ENCODE results near the gene CDH23.
A peak's percentile ranks its signal among the peaks of the same experiment; 100 is the strongest.

CDH23 gene

DNA sequence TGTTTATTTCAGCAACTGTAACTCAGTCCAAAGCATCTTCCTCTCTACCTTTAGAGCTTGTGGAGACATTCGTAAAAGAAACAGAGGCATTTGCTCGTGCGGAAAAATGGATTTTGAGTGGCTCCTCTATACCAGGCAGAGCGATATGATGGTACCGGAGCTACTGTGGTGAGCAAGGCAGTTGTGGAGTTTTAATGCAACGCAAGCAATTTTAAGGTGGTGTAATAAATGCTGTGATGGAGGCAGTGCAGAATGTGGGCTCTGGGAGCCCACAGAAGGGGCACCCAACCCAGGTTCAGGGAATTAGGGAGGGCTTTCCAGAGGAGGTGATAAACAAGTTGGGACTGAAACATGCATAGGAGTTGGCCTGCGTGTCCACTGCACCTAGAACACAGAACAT, 149.5 kb downstream of the CDH23 start:
- DNase-seq, result no peak

DNA sequence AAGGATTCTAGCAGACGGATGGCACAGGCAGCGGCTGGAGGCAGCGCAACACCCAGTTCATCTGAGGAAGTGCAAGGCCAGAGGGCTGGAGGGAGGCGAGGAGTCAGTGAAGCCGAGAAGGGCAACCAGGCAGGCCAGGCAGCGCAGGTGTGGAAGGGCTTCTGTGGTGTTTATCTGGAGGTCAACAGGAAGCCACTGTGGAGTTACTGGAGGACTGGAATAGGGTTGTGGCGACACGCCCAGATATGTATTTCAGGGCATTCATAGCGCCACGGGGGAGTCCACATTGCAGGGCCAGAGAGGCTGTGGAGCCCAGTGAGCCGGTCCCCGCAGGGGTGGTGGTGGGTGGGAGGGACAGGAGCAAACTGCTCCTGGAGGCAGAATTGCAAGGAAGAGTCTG, 150.6 kb downstream of the CDH23 start:
- DNase-seq, result no peak

DNA sequence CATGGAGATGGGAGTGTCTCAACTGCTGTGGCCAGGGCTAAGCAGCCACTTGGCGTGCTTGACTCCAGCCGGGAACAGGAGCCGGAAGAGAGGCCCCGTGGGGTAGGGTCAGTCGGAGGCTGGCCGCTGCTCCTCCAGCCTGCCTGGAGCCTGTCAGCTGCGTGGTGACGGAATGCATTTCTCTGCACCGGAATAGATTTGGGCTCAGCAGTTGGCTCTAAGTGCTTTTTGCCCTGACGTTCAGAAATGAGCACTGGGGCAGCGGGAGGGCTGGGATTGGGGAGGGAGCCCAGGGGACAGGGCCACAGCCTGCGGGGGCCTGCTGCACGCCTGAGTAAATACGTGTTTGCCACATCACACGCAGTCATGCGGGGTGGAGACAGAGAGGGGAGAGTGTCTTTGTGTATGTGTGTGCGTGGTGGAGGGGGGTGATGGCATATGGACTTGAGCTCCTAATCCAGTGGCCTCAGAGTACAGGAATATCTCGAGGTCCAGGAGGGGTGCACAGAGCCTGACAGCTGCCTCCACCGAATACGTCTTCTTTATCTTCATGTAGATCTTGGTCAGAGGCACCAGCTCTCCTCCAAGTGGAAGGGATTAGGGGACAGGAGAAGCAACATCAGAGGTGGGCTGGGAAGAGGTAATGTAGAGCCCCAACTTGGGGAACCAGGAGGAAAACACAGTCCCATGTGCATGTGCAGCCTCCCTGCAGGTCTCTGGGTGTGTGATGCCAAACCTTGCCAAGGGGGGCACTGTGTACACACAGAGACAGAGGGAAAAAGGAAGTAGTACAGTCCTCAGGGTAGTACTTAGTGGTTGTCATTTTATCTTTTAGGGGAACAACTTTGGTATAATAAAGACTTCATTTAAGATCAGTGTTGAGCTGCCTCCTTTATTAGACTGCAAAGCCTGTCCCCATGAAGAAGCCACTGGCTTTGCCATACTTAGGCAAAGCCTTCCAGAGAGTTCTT, 151.4 kb downstream of the CDH23 start:
- peak in 1 of 2 donors; percentile 12 for DNase-seq

DNA sequence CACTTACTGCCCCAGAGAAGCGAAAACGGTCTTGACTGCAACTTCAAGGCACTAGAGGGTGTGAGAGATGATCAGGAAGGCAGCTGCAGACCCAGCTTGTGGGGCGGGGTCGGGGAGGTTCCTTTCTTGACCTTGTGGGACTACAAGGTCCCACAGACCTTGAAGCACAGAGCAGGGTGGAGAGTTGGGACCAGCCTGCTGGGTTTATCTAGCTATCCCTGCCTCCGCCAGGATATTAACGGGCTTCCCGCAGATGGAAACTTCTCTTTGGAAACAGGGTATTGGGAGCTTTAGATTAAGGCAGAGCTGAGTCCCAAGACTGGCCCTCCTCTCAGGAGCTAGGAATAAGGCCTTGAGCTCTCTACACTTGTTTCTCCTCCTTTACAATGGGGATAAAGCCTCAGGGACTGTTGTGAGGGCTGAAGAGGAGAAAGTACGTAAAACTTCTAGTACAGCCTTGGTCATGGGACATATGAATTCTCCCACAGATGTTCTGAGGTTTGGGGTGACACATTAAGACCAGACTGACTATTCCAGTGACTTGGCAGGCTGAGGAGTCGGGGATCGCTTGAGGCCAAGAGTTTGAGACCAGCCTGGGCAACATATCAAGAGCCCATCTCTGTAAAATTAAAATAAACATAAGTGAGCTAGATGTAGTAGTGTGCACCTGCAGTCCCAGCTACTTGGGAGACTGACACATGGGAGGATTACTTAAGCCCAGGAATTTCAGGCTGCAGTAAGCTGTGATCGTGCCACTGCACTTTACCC, 153.2 kb downstream of the CDH23 start:
- no peak for DNase-seq

DNA sequence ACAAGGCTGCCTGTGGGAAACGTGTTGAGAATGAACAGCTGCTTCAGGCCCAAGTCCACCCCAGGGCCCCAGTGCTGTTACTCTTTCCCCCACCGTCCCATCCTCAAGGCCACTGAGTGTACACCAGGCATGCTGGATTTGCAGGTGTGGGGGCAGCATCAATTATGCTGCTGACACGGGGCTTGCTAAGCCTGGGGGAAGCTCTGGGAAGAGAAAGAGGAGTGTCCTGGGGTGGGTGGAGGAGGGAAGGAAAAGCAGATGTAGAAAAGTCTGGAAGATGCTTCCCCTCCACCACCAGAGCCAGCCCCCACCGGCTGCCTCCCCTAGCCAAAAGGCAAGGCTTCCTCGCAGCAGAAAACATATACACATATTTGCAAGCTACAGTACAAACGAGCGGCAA, 153.9 kb downstream of the CDH23 start:
- DNase-seq, result no peak

DNA sequence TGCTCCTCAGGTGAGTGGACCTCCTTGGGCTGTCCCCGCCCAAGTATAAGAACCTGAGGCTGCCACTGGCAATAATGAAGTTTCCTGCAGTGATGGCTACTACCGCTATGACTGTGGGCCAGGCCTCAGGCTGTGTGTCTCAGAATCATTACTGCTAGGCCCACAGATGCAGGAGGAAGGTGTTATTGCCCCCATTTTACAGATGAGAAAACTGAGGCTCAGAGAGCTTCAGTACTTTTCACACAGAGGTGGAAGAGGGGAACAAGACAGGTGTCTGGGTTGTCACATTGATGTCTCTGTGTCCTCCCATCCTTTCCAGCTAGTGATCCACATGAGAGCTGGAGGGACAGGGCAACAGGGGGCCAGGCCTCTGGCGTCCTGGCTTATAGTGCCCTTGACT, 155.2 kb downstream of the CDH23 start:
- DNase-seq, result no peak

DNA sequence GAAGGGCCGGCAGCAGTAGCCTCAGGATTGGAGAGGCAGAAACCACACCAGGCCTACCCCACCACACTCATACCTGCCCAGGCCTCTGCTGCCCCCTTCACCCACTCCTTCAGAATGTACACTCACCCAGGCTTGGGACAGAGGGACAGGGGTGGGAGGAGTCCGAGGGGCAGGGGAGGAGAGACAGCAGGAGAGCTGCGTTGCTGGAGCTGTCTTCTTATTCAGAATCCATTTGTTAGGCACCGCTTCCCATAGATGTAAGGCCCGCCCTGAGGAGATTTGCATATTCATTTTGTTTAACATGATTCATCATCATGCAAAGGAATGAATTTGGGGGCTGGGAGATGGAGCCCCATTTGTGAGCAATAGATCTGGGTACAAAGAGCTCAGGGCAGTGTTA, 156.7 kb downstream of the CDH23 start:
- DNase-seq, result no peak

DNA sequence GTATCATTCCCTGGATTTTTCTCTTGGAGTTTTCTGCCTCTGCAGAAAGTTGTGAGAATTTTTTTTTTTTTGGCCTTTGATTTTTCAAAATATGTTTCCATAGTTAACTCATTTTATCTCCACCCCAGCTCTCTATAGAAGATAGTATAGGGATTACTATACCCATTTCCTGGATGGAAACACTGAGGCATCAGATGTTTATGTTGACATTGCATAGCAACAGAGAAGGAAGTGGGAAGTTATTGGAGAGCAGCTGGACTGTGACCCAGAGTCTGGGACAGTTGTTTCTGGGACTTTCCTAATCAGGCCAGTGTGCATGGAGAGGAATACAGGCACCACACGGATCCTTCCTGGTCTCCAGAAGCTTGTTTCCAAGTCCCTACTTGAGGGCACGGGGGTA, 158.0 kb downstream of the CDH23 start:
- no peak for DNase-seq

DNA sequence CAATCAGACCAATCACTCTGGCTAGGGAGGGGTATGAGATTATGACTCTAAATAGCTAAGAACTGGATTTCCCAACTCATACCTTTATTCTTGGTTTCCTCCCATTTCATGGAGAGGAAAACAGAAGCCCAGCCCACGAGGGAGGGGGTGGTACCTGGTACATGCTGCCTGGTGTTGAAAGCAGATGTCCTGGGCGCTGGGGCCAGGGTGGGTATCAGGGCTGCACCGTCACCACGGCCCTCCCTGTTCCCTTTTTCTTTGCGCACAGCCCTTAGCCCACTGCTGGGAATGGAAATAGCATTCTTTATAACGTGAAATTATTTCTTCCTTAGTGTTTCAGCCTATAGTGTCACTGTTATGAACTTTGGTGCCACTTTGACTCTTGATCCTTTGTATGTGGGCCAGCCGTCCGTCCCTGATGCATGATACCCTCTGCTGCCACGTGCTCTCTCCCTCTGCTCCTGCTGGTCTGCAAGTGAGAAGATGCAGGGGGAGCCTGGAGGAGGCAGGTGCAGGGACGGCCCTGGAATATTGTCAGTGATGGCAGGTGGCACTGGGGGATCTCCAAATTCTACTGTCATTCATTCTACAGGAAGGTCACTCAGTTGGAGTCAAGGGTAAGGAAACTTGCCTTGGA, 158.5 kb downstream of the CDH23 start:
- no peak for DNase-seq

DNA sequence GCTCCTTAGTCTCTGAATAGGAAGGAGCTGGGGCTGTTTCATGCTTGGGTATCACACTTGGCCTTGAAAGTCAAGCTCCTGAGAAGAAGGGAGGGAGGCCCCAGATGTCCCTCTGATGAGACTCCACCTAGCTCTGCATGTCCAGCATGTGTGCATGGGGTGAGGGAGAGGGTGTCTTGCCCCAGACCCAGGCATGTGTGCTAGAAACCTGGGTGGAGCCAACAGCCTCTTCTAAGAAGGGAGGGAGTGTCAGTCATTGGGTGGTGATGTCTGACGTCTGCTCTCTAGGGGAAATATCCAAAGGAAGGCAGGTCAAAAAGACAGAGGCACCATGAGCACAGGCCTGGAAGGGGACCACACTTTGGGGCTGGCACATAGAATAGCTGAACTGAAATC, 159.0 kb downstream of the CDH23 start:
- no peak for DNase-seq

DNA sequence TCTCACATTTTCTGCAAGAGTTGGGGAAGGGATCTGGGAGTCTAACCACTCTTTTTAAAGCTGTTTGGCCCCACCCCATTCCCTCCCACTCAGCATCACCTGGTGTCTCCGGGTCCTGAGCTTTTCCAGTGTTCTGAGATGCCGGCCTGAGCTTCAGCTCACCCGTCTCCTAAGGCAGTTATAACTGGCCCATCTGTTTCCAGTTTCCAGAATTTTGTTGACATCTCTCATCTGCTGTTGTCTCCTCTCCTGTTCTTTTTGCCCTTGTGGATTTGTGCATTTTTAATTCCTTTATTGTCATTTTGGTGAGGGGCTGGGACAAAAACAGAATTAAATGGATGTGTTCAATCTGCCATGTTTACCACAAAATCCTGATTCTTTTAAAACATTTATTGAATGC, 162.3 kb downstream of the CDH23 start:
- no peak for DNase-seq

DNA sequence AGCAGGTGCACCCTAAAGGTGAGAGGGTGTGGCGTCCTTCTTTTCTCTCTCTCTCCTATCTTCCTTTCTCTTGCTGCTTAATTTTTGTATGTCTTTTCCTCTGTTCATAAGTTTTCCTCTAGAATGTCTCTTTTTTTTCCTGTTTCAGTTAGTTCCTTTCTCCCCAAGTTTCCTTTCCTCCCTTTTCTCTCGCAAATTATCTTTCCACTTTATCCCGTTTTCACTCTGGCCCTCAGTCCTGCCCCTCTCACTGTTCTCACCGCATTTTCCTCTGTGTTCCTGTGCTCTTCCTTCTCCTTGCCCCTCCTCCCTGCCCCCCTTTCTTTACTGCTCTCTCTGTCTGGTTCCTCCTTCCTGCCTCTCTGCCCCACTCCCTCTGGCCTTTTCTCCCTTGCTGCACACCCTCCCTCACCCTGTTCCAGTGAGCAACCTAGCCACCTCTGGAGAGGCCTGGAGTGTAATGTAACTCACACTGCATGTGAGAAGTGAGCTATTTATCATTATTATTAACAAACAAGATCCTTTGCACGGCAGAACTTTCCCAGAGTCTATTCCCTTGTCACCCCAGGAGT, 164.4 kb downstream of the CDH23 start:
- DNase-seq, result no peak

DNA sequence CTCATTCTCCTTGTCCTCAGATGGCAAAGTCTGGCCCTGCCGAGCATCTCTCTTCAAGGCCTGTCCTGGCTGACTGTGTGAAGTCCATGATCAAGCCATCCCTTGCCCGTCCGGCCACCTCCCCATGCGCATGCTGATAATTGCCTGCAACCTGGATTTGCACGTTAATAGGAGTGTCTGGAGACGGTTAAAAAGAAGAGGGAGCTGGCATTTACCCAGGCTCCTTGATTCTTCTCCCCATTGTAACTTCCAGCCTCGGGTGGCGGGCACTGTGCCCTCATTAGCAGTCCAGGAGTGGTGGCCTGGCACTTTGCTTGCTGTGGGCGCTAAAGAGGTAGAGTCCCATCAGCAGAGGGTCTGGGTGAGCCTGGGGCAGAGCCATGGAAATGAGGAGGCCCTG, 165.5 kb downstream of the CDH23 start:
- DNase-seq, result no peak

DNA sequence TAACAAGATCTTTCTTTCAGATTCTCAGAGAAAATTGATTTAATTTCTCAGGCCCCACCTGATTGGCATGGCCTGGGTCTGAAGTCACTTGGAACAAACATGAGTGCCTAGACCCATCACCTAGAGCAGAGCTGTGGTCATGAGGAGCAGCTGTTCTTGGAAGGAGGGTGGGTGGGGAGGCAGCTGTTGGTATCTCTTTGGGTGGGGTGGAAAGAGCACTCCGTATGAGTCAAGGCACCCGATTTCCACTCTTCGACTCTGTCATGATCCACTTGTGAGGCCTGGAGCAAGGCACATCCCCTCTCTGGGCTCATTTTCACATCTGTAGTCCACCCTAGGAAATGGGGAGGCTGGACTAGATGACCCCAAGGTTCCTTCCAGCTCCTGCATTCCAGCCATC, 166.2 kb downstream of the CDH23 start:
- DNase-seq, result no peak

DNA sequence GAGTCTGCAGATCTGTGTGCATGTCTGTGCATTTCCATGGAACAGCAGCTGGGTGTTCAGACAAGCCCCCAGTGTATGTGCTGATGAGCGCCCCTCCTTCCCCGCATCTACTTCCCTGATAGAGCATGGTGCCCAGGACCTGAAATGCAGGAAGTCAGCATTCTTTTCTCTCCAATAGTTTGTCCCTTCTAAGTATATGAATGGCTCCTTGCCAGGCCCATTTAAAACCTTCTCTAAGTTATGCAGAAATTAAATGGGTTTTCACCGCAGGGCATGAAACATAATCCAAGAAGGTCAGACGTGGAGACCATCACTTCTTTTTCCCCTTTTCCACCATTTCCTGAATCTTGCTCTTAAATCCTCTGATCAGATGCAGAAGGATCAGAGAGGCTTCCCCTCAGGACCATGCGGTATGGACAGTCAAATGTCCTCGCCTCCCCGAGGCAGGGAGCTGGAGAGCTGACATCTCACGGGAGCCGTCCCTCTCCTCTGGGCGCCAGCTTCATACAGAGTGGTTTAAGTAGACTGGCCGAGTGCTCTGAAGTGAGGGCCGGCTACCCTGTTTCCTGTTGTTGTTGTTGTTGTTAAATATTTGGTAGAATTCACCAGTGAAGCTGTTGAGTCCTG, 167.6 kb downstream of the CDH23 start:
- DNase-seq, result no peak

DNA sequence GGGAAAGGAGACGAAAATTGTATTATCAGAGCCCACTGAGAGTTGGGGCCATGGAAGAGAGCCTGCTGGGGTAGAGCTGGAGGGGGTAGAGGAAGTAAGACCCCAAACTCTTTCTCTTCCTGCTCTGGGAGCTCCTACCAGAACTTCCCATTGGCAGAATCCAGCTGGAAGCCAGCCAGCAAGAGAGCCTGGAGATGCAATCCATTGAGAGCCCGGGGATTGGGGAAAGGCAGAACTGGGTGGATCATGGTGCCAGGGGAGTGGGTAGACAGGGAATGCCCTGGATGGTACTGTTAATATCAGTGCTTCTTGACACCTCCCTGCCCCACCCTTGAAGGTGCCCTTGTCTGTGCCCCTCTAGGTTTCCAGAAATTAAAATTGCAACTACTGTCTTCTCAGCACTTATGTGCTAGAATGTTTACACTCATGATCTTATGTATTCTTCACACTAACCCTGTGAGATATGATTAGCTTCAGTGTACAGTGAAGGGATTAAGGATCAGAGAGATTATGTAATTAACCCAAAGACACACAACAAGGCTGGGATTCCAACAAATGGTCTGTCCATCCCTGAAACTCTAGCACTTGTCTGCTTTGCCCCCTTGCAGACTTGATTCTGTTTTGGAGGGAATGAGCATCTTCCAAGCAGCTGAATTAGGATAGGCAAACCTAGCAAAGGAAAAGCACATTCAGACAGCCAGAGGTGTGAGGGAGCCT, 168.7 kb downstream of the CDH23 start:
- no peak for DNase-seq

DNA sequence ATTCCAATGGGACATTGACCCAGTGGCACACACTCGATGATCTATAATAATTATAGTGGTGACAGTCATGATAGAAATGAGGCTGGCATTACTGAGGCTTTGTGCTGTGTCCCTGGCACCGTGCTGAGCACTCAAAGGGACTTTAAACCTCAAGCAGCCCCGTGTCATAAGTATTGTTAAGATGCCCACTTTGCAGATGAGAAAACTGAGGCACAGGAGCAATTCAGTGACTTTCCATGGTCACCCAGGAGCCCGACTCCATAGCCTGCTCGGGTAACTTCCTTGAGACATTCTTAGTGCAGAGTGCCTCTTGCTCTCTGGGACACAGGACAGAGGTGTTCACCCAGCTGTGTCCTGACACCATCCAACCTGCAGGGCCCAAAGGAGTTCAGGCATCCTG, 170.3 kb downstream of the CDH23 start:
- no peak for DNase-seq

DNA sequence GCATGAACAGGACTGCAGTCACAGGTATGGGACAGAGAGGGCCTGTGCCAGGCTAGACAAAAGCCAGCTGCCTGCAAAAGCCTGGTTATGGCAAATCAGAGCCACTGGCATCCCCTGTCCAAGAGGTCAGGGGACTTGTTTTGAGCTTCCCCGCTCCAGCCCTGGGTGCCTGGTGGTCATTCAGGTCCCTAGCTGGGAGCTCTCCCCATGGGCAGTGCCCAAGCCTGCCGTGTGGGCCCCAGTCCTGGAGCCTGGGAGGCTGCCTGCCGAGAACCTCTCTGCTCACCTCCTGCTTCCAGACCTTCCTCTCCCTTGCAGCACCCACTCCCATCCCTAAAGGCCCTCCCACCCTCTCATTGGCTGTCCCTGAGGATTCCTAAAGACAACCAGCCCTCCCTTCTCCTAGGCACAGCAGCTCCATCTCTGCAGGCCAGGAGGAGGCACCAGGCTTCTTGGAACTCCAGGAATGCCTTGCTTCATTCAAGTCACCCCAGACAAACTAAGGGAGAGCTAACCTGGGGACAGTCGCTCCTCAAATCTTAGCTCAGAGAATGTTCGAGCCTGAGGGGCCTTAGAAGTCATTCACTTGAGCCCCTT, 172.3 kb downstream of the CDH23 start:
- DNase-seq, result no peak

DNA sequence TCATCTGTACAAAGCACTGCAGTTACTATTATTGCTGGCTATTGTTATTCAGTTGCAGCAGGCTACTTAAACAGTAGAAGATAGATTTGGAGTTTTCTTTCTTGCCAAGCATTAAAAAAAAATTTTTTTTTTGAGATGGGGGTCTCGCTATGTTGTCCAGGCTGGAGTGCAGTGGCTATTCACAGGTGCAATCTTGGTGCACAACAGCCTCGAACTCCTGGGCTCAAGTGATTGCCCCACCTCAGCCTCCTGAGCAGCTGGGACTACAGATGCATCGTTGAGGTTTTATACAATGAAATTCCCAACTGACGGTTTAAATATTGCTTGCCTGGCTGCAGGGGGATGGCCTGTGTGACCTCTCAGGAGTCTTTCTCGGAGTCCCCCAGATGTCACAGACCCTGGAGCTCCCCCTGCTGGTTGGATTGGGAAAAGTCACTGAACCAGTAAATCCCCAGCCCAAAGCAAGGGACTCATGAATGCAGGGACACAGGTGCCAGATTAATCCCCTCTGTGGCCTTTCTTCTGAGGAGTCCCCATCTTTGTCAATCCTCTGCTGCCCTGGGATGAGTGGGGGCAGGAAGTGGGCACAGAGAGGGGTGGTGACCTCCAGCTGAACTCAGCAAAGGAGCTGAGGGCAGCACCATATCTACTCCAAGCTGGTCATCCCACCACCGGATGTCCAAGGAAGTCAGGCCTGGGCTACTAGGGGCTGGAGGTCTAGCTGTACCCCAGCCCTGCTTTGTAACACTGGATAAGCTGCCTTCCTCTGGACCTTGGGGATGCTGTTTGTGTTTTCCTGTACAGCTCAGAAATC, 173.3 kb downstream of the CDH23 start:
- DNase-seq, result peak; percentile 62 to 73

DNA sequence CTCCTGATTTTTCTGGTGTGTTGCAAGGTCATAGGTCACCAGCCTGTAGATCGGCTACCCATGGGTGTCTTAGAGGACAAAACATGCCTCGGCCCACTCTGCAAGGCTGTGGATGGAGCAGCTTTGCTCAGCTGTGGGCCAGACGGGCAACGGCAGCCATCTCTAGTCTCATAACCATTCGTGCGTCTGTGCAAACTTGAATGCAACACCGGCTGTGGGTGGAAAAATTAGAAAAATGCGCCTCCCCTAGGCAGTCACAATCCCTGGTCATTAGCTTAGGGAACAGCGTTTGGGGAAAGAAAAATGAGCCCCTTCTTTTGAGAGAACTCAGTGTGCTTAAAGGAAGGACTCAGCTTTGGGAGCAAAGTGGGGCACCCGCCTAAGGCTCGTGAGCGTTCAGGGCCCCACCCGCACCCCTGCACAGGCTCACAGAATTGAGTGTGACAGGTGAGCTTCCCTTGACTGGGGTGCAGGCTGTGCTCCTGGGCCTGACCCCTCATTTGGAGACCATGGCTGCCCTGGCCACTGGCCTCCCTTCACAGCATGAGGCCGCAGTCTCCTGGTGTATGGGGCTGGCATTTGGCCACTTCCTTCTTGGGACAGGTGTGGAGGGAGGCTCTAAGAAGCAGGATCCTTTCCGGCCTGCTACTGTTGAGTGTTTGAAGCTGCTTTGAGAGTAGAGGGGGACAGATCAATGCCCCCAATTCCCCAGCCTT, 174.9 kb downstream of the CDH23 start:
- DNase-seq, result no peak

Data from CD4-positive, alpha-beta T cell treated with Interleukin-1 beta for 1 hour (primary cell).